Brain pericyte (primary cell): ENCODE data around the gene MYT1.

ENCODE experiments used
- DNase-seq: peaks from one replicate; pipeline ENCODE4 v3.0.0-alpha.2; 2012; ENCODE audit warnings: low read depth, low spot score

MYT1 gene

DNA sequence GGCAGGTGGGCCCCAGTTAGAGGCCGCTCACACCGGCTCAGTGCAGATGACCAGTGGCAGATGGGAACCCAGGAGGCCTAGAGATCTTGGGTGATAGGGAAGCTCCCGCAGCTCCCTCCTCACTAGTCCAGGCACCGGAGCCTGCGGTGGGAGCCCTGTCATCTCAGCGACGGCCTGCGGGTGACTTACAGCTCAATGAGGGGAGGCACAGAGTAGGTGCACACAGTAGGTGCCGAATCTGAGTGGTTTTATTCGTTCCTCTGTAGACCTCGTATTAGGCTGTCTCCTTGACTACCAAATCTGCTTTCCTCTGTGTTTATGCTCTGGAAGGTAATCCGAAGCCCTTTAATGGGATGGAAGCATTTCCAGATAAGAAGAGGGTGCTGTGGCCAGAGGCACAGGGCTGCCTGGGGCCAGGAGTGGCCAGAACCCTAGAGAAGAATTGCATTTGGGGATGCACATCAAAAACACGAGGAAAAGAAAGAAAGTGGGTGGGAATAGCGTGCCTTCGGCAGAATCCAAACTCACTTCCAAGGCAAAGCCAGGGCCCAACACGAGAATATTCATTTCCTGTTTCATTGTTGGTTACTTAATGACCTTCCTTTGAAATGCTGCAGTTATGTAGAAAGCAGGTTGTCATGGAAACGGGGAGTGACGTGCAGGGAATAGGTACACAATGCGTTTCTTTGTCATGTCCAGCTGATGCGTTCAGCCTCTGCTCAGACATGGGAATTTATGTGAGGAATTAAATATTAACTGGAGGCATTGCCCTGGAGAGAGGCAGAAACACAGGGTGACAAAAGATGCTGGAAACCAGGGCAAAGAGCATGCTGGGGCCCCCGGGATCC is 24.7 kb downstream of the MYT1 start:
- no peak for DNase-seq

DNA sequence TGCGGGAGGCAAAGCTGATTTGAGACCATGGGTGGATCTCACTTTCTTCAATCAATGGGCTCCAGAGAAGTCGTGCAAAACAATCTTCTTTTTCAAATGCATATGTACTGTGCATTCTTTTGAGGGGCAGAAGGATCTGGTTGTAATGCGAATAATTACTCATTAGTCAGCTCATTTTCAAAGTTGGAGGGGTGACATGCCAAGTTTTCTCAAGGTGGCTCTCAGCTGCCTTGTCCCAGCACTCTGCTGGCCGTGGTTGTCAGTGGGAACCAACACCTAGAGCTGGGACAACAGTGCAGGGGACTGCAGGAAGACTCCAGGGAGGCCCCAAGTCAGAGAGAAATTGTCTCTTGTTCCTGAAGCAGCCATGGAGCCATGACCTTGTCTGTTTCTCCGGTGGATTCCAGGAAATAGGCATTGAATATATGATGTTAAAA is 25.3 kb downstream of the MYT1 start:
- DNase-seq, result no peak

DNA sequence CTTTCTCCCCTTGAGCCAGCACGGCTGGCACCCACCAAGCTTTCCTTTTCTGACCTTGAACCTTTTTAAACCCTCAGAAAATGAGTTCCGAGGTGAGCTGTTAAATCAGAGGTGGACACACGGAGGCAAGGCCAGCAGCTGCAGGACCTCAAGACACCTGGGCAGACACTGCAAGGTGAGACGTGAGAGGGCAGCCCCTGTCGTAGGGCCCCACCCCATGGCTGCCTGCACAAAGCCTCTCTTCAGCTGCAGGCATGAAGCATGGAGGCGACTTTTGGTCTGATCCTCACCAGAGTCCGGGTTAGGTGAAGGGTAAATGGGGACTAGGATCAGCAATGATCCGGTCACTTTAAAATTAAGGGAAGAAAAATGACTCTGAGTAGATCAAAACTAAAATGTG is 25.7 kb downstream of the MYT1 start:
- no peak for DNase-seq

DNA sequence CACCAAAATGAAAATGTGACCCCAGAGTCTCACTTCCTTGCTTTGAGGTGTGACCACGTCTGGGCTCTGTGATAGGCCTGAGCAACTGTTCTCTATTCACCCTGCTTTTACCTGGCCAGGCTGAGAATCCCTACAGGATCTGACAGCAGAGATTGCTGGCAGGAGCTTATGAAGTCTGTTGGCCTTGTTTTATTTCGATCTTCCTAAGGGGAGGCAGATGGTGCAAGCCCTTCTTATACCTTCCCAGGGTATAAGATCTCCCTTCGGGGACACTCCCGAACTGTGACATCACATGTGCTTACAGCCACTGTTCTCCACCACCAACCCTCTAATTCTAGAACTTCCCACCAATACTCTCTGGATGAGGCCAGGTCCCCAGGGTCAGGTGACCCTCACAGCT is 26.8 kb downstream of the MYT1 start:
- DNase-seq, result no peak

DNA sequence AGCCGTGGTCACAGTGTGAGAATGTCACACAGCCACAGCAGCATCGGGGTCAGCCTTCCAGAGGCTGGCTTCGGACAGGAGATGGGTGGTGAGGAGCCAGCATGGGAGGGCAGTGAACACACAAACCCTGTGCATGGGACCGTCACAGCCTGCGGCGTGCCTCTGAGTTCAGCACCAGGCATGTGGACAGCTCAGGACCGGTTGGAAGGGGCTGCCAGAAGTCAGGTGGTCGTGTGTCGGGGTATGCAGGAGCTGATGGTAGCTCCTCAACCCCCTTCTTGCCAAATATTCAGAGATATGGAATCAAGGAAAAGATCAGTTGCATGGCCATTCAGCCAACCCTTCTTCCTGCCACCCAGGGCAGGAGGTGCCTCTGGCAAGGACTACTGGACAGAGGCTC is 28.2 kb downstream of the MYT1 start:
- no peak for DNase-seq

DNA sequence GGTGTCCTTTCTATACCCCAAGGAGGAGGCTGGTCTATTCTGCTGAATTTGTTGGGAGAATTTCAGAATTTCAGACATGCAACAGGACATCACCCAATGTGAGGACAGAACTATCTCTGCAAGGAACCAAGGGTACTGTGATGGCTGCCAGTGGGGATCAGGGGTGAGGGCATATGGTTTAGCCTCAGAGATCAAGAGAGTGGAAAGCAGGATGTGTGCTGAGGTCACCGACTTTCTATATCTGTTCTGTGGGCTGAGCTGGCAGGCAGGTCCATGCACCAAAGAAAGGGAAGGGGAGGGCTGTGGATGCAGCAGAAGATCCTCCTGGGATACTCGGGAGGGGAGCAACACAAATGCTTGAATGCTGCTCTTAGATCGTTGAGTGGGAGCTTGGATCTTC is 28.8 kb downstream of the MYT1 start:
- DNase-seq, result no peak

DNA sequence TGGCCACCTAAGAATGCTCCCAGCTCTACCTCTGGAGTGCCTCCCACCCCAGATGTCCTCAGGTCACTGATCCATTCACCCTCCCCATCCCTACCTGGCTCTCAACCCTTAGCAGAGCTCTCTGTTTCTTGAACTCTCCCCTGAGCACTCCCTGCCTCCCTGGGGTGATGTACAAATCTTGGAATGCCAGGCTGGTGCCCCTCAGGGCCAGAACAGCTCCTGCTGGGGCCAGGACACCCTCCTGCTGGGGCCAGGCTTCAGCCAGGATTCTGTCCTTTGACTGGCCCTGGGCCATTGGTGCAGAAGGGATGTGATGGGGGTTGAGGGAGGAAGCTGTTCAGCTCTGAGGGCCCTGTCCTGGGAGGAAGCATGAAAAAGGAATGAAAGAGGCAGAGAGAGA is 30.0 kb downstream of the MYT1 start:
- DNase-seq, result no peak

DNA sequence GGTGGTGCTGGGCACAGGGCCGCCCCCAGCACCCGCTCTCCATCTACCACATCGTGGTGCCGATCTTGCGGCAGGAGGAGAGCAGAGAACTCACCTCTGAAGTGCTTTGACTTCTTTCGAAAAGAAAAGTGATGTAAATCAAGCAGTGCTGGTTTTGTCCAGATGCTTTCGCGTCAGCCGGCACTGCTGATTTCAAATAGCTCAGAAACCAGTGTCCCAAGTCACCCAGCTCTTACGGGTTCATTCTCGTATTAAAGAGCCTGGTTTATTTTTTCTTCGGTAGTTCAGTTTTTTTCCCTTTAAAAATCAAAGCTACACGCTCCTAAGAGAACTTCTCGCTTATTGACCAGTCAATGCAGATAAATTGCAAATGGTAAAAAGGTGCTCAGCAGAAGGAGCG is 32.1 kb downstream of the MYT1 start:
- DNase-seq, result no peak

DNA sequence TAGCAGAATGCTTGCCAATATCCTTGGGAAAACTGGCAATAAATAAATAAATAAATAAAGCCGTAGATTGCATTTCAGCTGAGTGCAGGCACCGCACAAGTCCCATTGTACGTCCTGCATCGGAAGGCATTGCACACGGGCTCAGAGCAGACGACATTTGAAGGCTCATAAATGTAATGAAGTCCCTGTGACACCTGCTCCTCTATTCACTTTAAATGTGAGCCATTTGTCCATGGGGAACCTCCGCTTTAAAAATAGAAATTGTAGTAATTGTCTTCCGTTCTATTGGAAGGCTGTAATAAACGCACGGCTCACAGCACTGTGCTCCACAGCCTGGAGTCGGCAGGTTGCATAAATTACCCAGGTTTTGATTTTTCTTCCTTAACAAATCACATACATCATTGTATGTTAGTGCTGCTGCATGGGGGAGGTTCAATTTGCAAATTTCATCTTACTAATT is 32.6 kb downstream of the MYT1 start:
- DNase-seq, result no peak

DNA sequence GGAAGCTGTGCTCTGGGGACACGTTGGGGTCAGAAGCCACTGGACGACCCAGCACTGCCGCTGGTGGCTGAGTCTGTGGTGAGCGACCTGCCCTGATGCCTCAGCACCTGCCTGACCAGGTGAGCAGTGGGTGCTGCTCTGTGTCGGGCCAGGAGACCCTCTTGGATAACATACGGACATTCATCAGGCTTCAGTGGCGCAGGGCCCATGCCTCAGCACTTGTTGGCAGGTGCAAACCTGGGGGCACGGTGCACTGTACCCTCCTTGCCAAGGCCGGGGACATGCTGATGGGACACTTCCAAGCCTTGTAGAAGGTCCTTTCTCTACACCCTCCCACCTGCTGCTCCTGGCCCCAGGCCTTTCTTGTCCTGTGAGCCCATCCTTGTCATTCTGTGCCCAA is 34.1 kb downstream of the MYT1 start:
- DNase-seq, result no peak

DNA sequence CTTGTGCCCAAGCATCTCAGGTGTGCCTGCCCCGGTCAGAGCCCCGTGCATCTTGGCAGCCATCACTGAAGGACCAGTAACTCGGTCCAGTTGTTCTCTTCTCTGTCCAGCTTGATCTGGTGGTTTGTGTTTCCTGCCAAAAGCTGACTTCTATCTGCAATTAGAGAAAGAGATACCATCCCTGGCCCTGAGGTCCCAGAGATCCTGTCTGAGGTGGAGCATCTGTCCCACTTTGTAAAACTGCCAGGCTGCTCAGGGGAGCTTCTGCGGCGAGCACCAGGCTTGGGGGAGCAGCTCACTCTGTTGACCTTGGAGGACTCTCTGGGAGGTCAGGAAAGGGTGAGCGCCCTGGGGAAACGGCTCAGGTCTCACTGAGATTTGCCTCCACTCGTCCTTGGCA is 35.1 kb downstream of the MYT1 start:
- DNase-seq, result no peak

DNA sequence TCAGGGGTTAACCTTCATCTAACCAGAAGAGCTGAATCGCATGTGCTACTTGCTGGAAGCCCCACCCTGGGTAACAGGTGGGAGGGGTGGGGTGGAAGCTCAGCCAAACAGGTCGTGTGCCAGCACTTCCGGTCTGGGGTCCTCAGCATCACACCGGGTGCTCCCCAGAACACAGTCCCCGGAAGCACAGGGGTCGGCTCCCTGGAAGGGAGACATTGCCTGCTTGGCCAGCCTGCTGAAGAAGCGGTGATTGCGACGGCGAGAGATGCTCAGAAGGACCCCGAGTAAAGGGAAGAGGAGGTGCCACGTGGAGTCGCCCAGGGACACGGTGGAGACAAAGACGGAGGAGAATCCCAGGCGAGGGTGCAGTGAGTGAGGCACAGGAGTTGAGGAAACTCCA is 36.5 kb downstream of the MYT1 start:
- DNase-seq, result no peak

DNA sequence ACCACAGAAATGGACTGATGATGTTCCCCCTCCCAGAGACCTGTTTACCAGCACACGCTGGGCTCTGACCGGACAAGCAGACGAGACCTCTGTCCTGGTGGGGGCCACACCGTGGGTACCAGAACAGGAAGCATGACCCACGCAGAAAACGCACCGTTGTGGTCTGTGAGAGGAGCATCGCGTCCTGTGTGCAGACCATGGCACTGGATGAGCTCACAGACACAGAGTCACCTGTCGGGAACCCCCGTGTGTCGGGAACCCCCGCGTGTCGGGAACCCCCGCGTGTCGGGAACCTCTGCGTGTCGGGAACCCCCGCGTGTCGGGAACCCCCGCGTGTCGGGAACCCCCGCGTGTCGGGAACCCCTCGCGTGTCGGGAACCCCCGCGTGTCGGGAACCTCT is 37.4 kb downstream of the MYT1 start:
- DNase-seq, result no peak

DNA sequence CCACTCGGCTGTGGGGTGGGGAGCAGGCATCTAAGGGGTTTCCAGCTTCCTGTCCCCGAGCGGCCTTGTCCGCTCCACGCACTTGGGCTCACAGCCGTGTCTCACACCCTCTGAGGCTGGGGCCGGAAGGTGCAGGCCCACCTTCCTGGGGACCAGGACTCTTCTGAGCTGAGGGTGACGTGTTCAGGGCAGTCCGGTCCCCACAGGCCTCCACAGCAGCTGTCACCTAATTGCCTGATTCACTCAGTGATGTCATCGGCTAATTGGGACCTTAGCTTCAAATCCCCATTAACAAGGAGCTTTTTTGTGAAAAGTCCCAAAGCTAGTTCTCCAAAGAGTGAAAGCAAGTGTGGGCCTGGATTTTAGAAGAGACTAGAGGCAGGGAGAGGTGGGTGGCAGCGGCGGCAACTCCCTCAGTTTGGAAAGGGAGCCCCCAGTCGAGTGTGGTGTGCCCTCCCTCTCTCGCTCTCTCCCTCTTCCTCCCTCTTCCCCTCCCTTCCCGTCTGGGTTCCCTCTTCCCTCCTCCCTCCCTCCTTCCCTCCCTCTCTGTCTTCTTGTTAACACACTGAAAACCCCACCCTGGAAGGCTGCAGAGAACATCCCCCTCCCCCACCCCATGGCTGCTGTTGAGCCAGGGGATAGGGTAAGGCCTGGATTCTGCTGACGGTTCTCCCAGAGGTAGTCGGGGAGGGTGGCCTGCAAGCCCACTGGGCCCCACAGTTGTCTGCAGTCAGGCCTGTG is 39.0 kb downstream of the MYT1 start:
- DNase-seq, result no peak

DNA sequence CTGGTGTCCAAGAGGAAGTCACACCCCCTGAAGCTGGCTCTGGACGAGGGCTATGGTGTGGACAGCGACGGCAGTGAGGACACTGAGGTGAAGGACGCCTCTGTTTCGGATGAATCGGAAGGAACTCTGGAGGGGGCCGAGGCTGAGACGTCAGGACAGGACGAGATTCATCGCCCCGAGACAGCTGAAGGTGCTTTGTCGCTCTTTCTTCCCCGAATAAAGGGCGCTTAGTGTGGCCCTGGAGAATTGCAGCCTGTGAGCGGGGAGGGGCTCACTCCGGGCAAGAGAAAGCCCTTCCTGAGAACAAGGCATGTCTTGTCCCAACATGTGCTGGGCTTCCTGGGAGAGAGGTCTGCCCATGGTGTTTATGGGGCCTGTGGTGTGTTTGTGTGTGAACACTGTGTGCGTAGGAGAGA is 41.4 kb downstream of the MYT1 start:
- DNase-seq, result no peak

DNA sequence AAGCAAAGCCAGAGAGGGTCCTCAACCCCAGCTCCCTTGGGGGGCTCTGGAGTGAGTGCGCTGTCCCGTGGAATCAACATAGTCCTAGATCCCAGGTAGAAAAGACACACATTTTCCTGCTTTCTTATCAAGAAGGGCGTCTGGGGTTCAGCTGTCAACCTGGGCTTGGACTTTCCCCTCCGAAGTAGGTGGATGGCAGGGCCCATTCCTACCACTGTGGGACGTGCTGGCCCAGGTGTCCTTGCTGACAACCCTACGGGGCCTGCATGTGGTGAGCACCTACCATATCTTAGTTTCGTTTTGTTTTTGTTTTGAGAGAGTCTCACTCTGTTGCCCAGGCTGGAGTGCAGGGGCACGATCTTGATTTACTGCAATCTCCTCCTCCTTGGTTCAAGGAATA is 42.4 kb downstream of the MYT1 start:
- DNase-seq, result no peak

DNA sequence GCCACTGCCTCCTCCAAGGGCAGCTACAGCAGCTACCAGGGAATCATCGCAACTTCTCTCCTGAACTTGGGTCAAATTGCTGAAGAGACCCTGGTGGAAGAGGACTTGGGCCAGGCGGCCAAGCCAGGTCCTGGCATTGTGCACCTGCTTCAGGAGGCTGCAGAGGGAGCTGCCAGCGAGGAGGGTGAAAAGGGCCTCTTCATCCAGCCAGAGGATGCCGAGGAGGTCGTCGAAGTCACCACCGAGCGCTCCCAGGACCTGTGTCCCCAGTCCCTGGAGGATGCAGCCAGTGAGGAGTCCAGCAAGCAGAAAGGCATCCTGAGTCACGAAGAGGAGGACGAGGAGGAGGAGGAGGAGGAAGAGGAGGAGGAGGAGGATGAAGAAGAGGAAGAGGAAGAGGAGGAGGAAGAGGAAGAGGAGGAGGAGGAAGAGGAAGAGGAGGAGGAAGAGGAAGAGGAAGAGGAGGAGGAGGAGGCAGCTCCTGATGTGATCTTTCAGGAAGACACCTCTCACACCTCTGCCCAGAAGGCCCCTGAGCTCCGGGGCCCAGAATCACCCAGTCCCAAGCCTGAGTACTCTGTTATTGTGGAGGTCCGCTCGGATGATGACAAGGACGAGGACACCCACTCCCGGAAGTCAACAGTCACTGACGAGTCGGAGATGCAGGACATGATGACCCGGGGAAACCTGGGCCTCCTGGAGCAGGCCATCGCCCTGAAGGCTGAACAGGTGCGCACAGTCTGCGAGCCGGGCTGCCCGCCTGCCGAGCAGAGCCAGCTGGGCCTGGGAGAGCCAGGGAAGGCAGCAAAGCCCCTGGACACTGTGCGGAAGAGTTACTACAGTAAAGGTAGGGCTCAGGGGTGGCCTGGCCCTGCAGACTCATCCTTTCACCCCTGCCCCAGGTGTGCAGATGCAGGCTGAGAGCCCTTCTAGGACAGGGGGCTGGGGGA is 43.7 kb downstream of the MYT1 start:
- DNase-seq, result no peak

DNA sequence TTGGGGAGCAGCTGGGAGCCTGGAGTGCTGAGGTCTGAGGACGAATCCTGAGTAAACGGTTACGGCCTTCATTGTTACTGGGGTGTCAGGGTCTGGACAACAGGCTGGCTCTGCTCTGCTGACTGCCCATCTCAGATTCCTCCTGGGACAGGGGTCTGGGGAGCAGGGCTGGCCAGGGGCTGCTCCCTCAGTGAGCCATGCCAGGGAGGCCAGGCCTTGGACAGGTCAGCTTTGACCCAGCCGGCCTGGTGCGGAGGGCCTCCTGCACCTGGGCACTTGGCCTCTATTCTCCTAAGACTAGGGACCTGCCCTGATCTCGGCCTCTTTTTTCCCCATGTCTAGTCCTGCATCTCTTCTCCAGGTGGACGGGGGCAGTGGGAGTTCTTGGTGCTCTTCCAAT is 44.9 kb downstream of the MYT1 start:
- DNase-seq, result no peak

DNA sequence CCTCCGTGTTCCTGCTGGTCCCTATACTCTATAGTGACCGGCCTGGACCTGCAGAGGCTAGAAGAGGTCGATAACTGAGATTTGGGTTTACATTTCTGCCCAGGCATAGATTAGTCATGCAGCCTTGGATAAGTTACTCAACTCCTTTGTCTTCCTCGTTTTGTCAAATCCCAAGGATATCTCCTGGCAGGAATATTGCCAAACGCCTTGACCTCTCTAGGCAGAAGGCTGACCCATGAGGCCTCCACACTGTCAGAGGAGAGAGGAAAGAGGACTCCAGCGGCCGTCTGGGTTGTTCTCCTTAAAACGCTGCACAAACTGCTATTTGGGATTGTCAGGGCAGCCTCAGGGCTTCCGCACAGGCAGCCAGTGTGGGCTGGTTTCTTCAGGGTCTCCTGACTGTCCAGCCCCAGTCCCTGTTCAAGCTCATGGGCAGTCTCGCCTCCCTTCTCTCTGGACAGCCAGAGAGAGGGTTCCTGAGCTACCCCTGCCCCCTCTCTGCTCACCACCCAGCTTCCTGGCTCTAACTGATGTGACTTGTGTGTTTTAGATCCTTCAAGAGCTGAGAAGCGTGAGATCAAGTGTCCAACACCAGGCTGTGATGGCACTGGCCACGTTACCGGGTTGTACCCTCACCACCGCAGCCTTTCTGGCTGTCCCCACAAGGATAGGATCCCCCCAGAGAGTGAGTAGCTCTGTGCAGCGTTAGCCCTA is 46.6 kb downstream of the MYT1 start:
- no peak for DNase-seq

DNA sequence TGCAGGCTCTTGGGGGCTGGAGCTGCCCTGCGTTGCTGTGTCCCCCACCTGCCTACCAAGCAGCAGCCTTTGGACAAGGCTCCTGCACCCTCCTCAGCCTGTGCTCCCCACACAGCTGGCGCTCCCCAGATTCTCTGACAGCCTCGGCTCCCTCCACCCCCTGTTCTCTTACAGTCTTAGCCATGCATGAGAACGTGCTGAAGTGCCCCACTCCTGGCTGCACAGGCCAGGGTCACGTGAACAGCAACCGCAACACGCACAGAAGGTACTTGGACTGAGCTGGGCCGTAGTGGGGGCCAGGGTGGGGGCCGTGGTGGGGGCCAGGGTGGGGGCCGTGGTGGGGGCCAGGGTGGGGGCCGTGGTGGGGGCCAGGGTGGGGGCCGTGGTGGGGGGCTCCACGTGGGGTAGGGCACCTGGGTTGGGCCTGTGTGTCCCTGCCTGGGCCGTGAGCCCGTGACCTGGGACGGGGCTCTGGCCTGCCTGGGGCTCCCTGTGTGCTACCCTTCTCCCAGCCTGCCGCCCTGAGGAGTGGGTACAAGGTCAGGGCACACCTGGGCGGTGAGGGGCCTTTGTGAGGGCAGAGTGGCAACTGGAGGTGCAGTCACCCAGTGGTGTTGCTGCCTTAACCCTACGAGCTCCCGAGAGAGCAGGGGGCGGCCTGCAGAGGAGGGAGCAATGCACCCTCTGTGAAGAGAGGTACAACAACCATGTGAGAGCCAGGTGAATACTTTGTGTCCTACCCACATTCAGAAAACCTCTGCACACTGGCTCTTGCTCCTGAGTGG is 47.8 kb downstream of the MYT1 start:
- no peak for DNase-seq

DNA sequence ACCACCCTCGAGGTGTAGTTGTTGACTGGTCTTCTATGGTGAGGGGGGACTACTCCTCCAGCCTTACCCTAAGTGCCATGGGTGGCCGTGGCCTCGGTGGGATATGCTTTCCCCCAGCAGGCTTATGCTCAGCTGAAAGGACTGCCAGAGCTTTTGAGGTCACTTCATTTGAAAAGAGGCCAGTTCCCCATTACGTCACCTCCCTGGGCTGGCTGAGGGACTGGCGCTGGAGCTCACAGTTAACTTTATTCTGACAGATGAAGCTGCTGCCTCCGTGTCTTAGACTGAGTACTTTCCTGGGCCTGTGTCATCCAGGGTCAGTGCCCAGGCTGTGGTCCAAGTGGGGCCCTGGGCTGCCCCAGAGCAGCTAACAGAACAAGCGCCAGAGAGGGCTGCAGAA is 48.5 kb downstream of the MYT1 start:
- DNase-seq, result no peak
